GM12865 (cell line): ENCODE data around the gene TSG101.

Experiments
- DNase-seq: peaks from one replicate; pipeline ENCODE4 v3.0.0; 2010; ENCODE audit warnings: low read depth
- H3K4me3 ChIP-seq: 2 replicates; pipeline ENCODE4 v1.5.1; 2011; ENCODE audit warnings: mild to moderate bottlenecking, low read depth, low read length, control low read depth
- CTCF ChIP-seq: IDR thresholded peaks from 2 replicates; pipeline ENCODE4 v1.5.1; 2011; ENCODE audit warnings: low read length, control low read depth, low read depth, inconsistent platforms; ENCODE audit not compliant: insufficient read depth; ENCODE audit errors: missing control alignments

TSG101 gene

GRCh38 chr11:18438691-18439090, 88.1 kb downstream of the TSG101 start:
- DNase-seq: no peak
- no peak for TF ChIP-seq CTCF
- no peak overlapping the region for H3K4me3 ChIP-seq
